ENCODE results near the gene TNRC6B.

TNRC6B gene

DNA sequence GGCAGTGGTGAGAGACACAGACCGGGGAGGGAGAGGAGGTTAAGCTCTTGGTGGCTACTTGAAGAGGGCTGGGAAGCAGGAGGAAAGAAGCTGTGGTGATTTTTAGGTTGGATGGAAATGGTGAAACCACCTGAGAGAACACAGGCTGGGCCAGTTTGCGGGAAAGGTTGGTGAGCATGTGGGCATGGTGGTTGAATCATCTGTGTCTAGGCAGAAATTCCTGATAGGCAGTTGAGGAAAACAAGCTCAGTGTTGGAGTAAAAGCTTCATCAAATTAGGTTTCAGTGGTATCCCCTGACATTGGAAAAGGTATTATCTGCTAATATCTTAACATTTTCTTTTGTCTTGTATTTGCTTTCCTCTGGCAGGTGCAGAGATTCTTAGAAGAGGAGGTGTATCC lies 188.3 kb downstream of the TNRC6B start:
- DNase-seq (ENCODE audit: low read depth), result no peak
- TF ChIP-seq POLR2A (IDR thresholded peaks at IDR 0.05; ENCODE audit: extremely low read depth, insufficient read length), result no peak
- TF ChIP-seq MYC (IDR thresholded peaks at IDR 0.05; ENCODE audit: low read depth, low read length), result no peak
- TF ChIP-seq, protein P1, sequence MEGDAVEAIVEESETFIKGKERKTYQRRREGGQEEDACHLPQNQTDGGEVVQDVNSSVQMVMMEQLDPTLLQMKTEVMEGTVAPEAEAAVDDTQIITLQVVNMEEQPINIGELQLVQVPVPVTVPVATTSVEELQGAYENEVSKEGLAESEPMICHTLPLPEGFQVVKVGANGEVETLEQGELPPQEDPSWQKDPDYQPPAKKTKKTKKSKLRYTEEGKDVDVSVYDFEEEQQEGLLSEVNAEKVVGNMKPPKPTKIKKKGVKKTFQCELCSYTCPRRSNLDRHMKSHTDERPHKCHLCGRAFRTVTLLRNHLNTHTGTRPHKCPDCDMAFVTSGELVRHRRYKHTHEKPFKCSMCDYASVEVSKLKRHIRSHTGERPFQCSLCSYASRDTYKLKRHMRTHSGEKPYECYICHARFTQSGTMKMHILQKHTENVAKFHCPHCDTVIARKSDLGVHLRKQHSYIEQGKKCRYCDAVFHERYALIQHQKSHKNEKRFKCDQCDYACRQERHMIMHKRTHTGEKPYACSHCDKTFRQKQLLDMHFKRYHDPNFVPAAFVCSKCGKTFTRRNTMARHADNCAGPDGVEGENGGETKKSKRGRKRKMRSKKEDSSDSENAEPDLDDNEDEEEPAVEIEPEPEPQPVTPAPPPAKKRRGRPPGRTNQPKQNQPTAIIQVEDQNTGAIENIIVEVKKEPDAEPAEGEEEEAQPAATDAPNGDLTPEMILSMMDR (IDR thresholded peaks at IDR 0.05; ENCODE audit: low read depth, low read length), result no peak
- TF ChIP-seq, protein P2, sequence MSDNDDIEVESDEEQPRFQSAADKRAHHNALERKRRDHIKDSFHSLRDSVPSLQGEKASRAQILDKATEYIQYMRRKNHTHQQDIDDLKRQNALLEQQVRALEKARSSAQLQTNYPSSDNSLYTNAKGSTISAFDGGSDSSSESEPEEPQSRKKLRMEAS (IDR thresholded peaks at IDR 0.05; ENCODE audit: low read depth, low read length), result no peak
- H3K4me3 ChIP-seq (ENCODE audit: low read depth, low read length), result no peak overlapping the region

DNA sequence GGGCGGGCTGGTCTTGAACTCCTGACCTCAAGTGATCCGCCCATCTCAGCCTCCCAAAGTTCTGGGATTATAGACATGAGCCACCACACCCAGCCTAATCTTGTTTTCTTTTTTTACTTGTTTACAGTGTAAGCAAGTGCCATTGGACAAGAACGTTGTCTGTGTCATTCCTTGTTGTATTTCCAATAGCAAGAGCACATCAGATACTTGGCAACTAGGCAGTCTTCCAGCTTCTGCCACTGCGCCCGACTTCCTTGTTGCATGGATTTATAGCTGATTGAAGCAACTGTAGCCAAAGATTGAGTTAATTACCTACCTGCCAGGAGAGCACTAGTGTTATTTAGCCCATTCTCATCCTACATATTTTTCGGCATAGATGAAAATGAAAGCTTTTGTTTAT lies 189.6 kb downstream of the TNRC6B start:
- H3K4me3 ChIP-seq (ENCODE audit: low read depth, low read length), result no peak overlapping the region
- TF ChIP-seq MYC (IDR thresholded peaks at IDR 0.05; ENCODE audit: low read depth, low read length), result no peak
- no peak for DNase-seq (ENCODE audit: low read depth)

DNA sequence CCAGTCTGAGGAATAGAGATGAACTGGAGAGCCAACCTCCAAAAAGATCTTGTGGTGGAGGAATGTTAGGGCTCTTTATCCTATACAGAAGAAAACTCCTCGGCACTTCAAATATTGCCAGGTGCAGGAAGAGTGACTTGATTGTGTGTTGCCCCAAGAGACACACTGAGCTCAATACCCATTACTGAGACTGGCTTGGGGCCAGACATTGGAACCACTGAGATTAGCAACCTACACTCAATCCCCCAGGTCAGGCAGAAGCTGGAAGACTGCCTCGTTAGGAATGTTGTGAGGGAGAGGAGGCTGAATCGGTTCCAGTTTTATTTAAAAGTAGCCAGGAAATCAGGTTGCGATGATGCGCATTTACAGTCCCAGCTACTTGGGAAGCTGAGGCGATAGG lies 190.3 kb downstream of the TNRC6B start:
- H3K4me3 ChIP-seq (ENCODE audit: low read depth, low read length), result no peak overlapping the region
- no peak for TF ChIP-seq POLR2A (IDR thresholded peaks at IDR 0.05; ENCODE audit: extremely low read depth, insufficient read length)
- TF ChIP-seq, protein P1 (IDR thresholded peaks at IDR 0.05; ENCODE audit: low read depth, low read length), result no peak
- DNase-seq (ENCODE audit: low read depth), result no peak

DNA sequence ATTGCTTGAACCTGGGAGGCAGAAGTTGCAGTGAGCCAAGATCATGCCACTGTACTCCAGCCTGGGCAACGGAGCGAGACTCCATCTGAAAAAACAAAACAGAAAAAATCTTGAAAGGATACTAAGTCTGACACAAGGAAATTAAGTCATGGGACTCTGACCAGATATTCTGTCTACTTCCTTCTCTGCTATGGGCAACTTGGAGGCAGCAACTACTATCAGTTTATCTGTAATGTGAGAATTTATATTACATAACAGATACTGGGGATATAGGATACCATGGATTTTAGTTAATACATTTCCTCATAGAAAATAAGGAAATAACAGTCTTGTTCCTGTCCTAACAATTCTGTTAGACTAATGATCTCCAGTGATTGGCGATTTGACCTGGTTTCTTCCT lies 191.1 kb downstream of the TNRC6B start:
- no peak overlapping the region for H3K4me3 ChIP-seq (ENCODE audit: low read depth, low read length)
- DNase-seq (ENCODE audit: low read depth), result no peak
- TF ChIP-seq, protein P2 (IDR thresholded peaks at IDR 0.05; ENCODE audit: low read depth, low read length), result no peak
- TF ChIP-seq MYC (IDR thresholded peaks at IDR 0.05; ENCODE audit: low read depth, low read length), result no peak
- TF ChIP-seq, protein P1 (IDR thresholded peaks at IDR 0.05; ENCODE audit: low read depth, low read length), result no peak
- no peak for TF ChIP-seq POLR2A (IDR thresholded peaks at IDR 0.05; ENCODE audit: extremely low read depth, insufficient read length)

DNA sequence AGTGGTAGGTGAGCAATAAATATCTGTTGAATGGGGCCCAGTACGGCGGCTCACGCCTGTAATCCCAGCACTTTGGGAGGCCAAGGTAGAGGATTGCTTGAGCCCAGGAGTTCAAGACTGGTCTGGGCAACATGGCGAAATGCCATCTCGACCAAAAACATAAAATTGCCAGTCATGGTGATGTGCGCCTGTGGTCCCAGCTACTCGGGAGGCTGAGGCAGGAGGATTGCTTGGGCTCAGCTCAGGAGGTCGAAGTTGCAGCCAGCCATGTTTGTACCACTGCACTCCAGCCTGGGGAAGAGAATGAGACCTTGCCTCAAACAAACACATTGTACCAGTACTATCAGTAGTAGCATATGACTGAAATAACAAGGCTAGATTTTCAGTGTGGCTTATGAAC lies 196.8 kb downstream of the TNRC6B start:
- DNase-seq (ENCODE audit: low read depth), result no peak
- no peak overlapping the region for H3K4me3 ChIP-seq (ENCODE audit: low read depth, low read length)
- TF ChIP-seq, protein P1 (IDR thresholded peaks at IDR 0.05; ENCODE audit: low read depth, low read length), result no peak
- TF ChIP-seq POLR2A (IDR thresholded peaks at IDR 0.05; ENCODE audit: extremely low read depth, insufficient read length) (no peak), MYC (IDR thresholded peaks at IDR 0.05; ENCODE audit: low read depth, low read length) (no peak)
- TF ChIP-seq, protein P2 (IDR thresholded peaks at IDR 0.05; ENCODE audit: low read depth, low read length), result no peak

DNA sequence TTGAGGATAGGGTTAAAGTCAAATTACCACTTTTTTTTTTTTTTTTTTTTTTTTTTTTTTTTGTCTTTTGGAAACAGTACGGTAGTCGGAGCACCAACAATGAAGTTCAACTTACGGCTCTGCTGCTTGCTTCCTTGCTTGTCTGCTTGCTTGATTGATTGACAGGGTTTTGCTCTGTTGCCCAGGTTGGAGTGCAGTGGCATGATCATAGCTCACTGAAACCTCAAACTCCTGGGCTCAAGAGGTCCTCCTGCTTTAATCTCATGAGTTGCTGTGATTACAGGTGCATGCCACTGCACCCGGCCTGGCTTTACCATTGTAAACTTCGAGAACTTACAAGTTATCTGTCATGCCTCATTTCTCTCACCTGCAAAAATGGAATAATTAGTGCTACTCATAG lies 198.4 kb downstream of the TNRC6B start:
- DNase-seq (ENCODE audit: low read depth), result no peak
- no peak overlapping the region for H3K4me3 ChIP-seq (ENCODE audit: low read depth, low read length)
- TF ChIP-seq, protein P2 (IDR thresholded peaks at IDR 0.05; ENCODE audit: low read depth, low read length), result no peak
- TF ChIP-seq MYC (IDR thresholded peaks at IDR 0.05; ENCODE audit: low read depth, low read length) (no peak), POLR2A (IDR thresholded peaks at IDR 0.05; ENCODE audit: extremely low read depth, insufficient read length) (no peak)
- TF ChIP-seq, protein P1 (IDR thresholded peaks at IDR 0.05; ENCODE audit: low read depth, low read length), result no peak
